PC-9 (cell line): Measurements from ENCODE around the gene AFG1L.

ENCODE experiments used
- CTCF ChIP-seq: fragments of 200-600 bp; sonication (generic); conservative IDR thresholded peaks from 2 replicates; pipeline ENCODE4 v1.6.1; 2017; ENCODE audit warnings: mixed run types, antibody characterized with exemption, mild to moderate bottlenecking, moderate library complexity
- EZH2 ChIP-seq: fragments of 200-600 bp; sonication (generic); IDR thresholded peaks from 2 replicates; pipeline ENCODE4 v1.8.0; 2017; ENCODE audit warnings: antibody characterized with exemption, low read depth

GRCh38 chr6:108549241-108549640 is 254.4 kb downstream of the AFG1L start:
- TF ChIP-seq CTCF (no peak), EZH2 (no peak)
